K562 (cell line): ENCODE data around the gene GNA15. TPM values are rescaled to one million over a fixed set of nuclear protein-coding genes. Genes with fewer than 3 reads are reported as not detected.

Source experiments
- ATAC-seq: fragments of 200-7000 bp; cut with Tn5 transposase; 3 replicates; pipeline ENCODE4 v1.9.1; 2020; ENCODE audit warnings: moderate library complexity
- BruUV-seq: library from RNA; stranded (reverse); fragments of 400-500 nt; replicated peaks from 2 replicates; lab custom pipeline; 2021; lab: Mats Ljungman, UMichigan
- CTCF ChIA-PET: fragments of 300-600 bp; formaldehyde crosslinking; extraction: SDS; loops from one replicate; lab custom pipeline; 2021; ENCODE audit warnings: low intra/inter-chr PET ratio; lab: Yijun Ruan, JAX
- POLR2A ChIA-PET: fragments of 300-600, 350-650 bp; sonication (Branson Sonifier 250); formaldehyde crosslinking; extraction: SDS; loops from one replicate; lab custom pipeline; 2021; ENCODE audit warnings: antibody characterized with exemption, inconsistent platforms; lab: Yijun Ruan, JAX
- DNase-seq, 4 experiments: peaks; one replicate each; pipeline versions ENCODE4 v3.0.0 to v3.0.0-alpha.2; 2011 to 2018; ENCODE audit warnings: low spot score in 3 of 4, mixed read lengths in 3 of 4; ENCODE audit errors: extremely low read depth in 1 of 4
- FAIRE-seq: peaks from 2 replicates; lab custom pipeline; 2011; peaks lifted over from hg19 to GRCh38; lab: Jason Lieb, UNC
- H2AFZ ChIP-seq: 2 replicates; pipeline ENCODE4 v1.6.0; 2011; ENCODE audit warnings: low read depth, low read length, control low read depth, inconsistent platforms
- H3K27ac ChIP-seq: fragments of 200-600 bp; 3 replicates; pipeline ENCODE4 v1.8.0; 2011; ENCODE audit warnings: low read depth, mild to moderate bottlenecking, control low read depth, inconsistent platforms, low read length, moderate library complexity, mixed read lengths; ENCODE audit errors: extremely low read depth
- H3K27me3 ChIP-seq, 2 experiments: fragments of 300-600 bp in 1 of 2; 2 replicates in 1 of 2; 3 replicates in 1 of 2; pipeline versions ENCODE4 v1.6.0 to v1.8.0; 2011; ENCODE audit warnings: inconsistent platforms in 2 of 2, low read length in 2 of 2, mild to moderate bottlenecking in 1 of 2, mixed read lengths in 1 of 2, moderate library complexity in 1 of 2; ENCODE audit not compliant: control insufficient read depth in 2 of 2, insufficient read depth in 2 of 2
- H3K36me3 ChIP-seq: fragments of 300-600 bp; 3 replicates; pipeline ENCODE4 v1.8.0; 2011; ENCODE audit warnings: mild to moderate bottlenecking, low read length, inconsistent platforms; ENCODE audit not compliant: control insufficient read depth, insufficient read depth
- H3K4me1 ChIP-seq, 2 experiments: fragments of 200-600 bp in 1 of 2; replicated peaks in 1 of 2; 2 replicates in 1 of 2; 3 replicates in 1 of 2; pipeline versions ENCODE4 v1.5.1 to v1.8.0; 2011; ENCODE audit warnings: inconsistent platforms in 2 of 2, low read length in 2 of 2, mild to moderate bottlenecking in 1 of 2, mixed read lengths in 1 of 2, moderate library complexity in 1 of 2; ENCODE audit not compliant: control insufficient read depth in 2 of 2, insufficient read depth in 2 of 2
- H3K4me2 ChIP-seq: 2 replicates; pipeline ENCODE4 v1.6.1; 2011; ENCODE audit warnings: low read length, control low read depth, inconsistent platforms, mixed read lengths; ENCODE audit not compliant: insufficient read depth
- H3K4me3 ChIP-seq: fragments of 200-600 bp; sonication (generic), shearing (Covaris generic); 2 replicates; pipeline ENCODE4 v1.5.1; 2016; ENCODE audit warnings: control low read depth, inconsistent platforms
- H3K79me2 ChIP-seq: fragments of 200-600 bp; 3 replicates; pipeline ENCODE4 v1.8.0; 2011; ENCODE audit warnings: low read length, inconsistent platforms; ENCODE audit not compliant: control insufficient read depth, insufficient read depth
- H3K9ac ChIP-seq, 2 experiments: 2 replicates each; pipeline versions ENCODE4 v1.6.0 to v1.6.1; 2011; ENCODE audit warnings: low read depth in 2 of 2, low read length in 2 of 2, control low read depth in 1 of 2, inconsistent platforms in 1 of 2, mild to moderate bottlenecking in 1 of 2, mixed read lengths in 1 of 2; ENCODE audit not compliant: insufficient read depth in 1 of 2
- H3K9me1 ChIP-seq: one replicate; pipeline ENCODE4 v1.6.0; 2011; ENCODE audit warnings: inconsistent platforms, mild to moderate bottlenecking, low read length, moderate library complexity; ENCODE audit not compliant: control insufficient read depth, insufficient read depth
- H3K9me3 ChIP-seq: replicated peaks from 2 replicates; pipeline ENCODE4 v1.5.1; 2011; ENCODE audit warnings: low read depth, low read length, inconsistent platforms; ENCODE audit not compliant: control insufficient read depth, insufficient read depth
- H4K20me1 ChIP-seq: replicated peaks from 2 replicates; pipeline ENCODE4 v1.6.1; 2011; ENCODE audit warnings: low read length, inconsistent platforms, mixed read lengths; ENCODE audit not compliant: control insufficient read depth, insufficient read depth
- BRD9 ChIP-seq: fragments of 450-650 bp; IDR thresholded peaks from 2 replicates; pipeline ENCODE4 v1.6.1; 2018; ENCODE audit warnings: low read depth; ENCODE audit not compliant: partially characterized antibody
- GABPA ChIP-seq: fragments of 200-800 bp; sonication (Bioruptor generic); conservative IDR thresholded peaks from 2 replicates; pipeline ENCODE4 v1.6.1; 2016; ENCODE audit warnings: low read depth, missing genetic modification characterization, missing compliant biosample characterization
- KLF16 ChIP-seq: IDR thresholded peaks from 2 replicates; pipeline ENCODE4 v1.6.1; 2016; ENCODE audit warnings: antibody characterized with exemption
- MTA3 ChIP-seq: fragments of 450-650 bp; formaldehyde crosslinking; IDR thresholded peaks from 2 replicates; pipeline ENCODE4 v1.6.1; 2017; ENCODE audit warnings: mild to moderate bottlenecking, borderline replicate concordance
- NR0B1 ChIP-seq: fragments of 450-650 bp; IDR thresholded peaks from one replicate; pipeline ENCODE4 v1.6.1; 2018; ENCODE audit warnings: mild to moderate bottlenecking, moderate library complexity; ENCODE audit not compliant: partially characterized antibody
- RBM22 ChIP-seq: fragments of 200-400 bp; formaldehyde crosslinking; IDR thresholded peaks from 2 replicates; pipeline ENCODE4 v1.6.1; 2018; ENCODE audit warnings: low read length, low read depth; ENCODE audit not compliant: poor library complexity, severe bottlenecking
- SIN3B ChIP-seq: fragments of 450-650 bp; IDR thresholded peaks from 2 replicates; pipeline ENCODE4 v1.6.1; 2017; ENCODE audit warnings: low read depth, mild to moderate bottlenecking, moderate library complexity
- YBX1 ChIP-seq: fragments of 450-650 bp; IDR thresholded peaks from 2 replicates; pipeline ENCODE4 v1.7.1; 2016; ENCODE audit warnings: mild to moderate bottlenecking
- WGBS: fragments of 100-300 bp; shearing (Covaris generic); methylation state at CpG from one replicate; pipeline ENCODE4 v1.1.6; 2016; ENCODE audit warnings: low coverage, mixed read lengths; ENCODE audit not compliant: insufficient coverage; ENCODE audit errors: missing lambda C conversion rate; 5-methylcytosine and 5-hydroxymethylcytosine counted together
- in situ Hi-C: fragments of 300-500 bp; cut with MboI; formaldehyde crosslinking; loops from 4 replicates; pipeline ENCODE4 v1.15.0; 2018; ENCODE audit warnings: inconsistent platforms, mixed read lengths
- intact Hi-C: fragments of 100-400 bp; cut with micrococcal nuclease; formaldehyde crosslinking; loops from 2 replicates; pipeline ENCODE4 v1.14.2; 2022
- polyA plus RNA-seq, 8 experiments: library from polyadenylated mRNA; depleted of rRNA in 4 of 8; stranded (reverse) in 5 of 8; unstranded in 3 of 8; fragments of >200 nt; fragmentation: Nextera tagmentation in 2 of 8; fragmentation: Illumina TruSeq in 1 of 8; extraction: Ambion mirVana in 2 of 8; extraction: Trizol in 1 of 8; gene quantifications; 2 replicates each; pipeline versions ENCODE4 v1.2.1 to v1.2.3, GENCODE V29; 2011 to 2014; ENCODE audit warnings: inconsistent platforms in 1 of 8, missing spikeins in 1 of 8
- total RNA-seq, 7 experiments: library from RNA; depleted of rRNA in 6 of 7; stranded (reverse); fragments of >200 nt in 6 of 7; fragmentation: Illumina TruSeq in 2 of 7; extraction: Trizol in 2 of 7; gene quantifications; 2 replicates each; pipeline versions ENCODE4 v1.2.1 to v1.2.3, GENCODE V29; 2011 to 2021; ENCODE audit warnings: low replicate concordance in 1 of 7
- TF ChIP-seq, protein P1 (sequence below), 2 experiments: fragments of 250-450 bp in 1 of 2; fragments of 450-650 bp in 1 of 2; sonication (Bioruptor Pico) in 1 of 2; IDR thresholded peaks; 2 replicates each; pipeline versions ENCODE4 v1.6.1 to v1.8.0; 2016 to 2021; ENCODE audit warnings: mild to moderate bottlenecking in 2 of 2, moderate library complexity in 2 of 2, missing compliant biosample characterization in 1 of 2, missing genetic modification characterization in 1 of 2
- TF ChIP-seq, protein P2 (sequence below): sonication (generic); formaldehyde crosslinking; IDR thresholded peaks from 2 replicates; pipeline ENCODE4 v1.9.0; 2022; ENCODE audit warnings: mild to moderate bottlenecking, missing genetic modification reagents
- TF ChIP-seq, protein P3 (sequence below): fragments of 250-450 bp; sonication (Bioruptor Pico); IDR thresholded peaks from 2 replicates; pipeline ENCODE4 v1.6.1; 2021; ENCODE audit warnings: mild to moderate bottlenecking
- TF ChIP-seq, protein P4 (sequence below): fragments of 250-450 bp; sonication (Bioruptor Pico); IDR thresholded peaks from 2 replicates; pipeline ENCODE4 v1.5.1; 2021; ENCODE audit warnings: mild to moderate bottlenecking
- TF ChIP-seq, protein P5 (sequence below), 2 experiments: IDR thresholded peaks in 1 of 2; conservative IDR thresholded peaks in 1 of 2; 2 replicates each; pipeline ENCODE4 v1.6.1; 2016; ENCODE audit warnings: low read depth in 2 of 2, mild to moderate bottlenecking in 1 of 2, missing compliant biosample characterization in 1 of 2, missing genetic modification characterization in 1 of 2, moderate library complexity in 1 of 2

Gene GNA15
- total and polyA plus RNA-seq, 9 of the 15 experiments (the other 6 are each of a cell fraction or from before 2014, with no cell fraction given), result 0.03 to 0.24 (median 0.11) TPM; not detected in 1

GRCh38 chr19:3095441-3096191 lies 40.2 kb upstream of the GNA15 start:
- no peaks in the 10 kb centered on the region for H3K27me3 ChIP-seq
- no peak overlapping the region; the same call in 2 of the 3 replicates for H3K27ac ChIP-seq
- ChIA-PET POLR2A (interaction anchor here (0.6 to 1.1 kb wide), 3 partner anchors 10 to 56 kb away, joined by 3 read pairs; no protein-coding TSS in a partner anchor), CTCF (no interaction called here)
- H3K4me1 ChIP-seq, result peaks cover 17 to 68% of the 10 kb centered on the region in 2 experiments; a peak in 4 of 5 replicates
- H3K79me2 ChIP-seq, result peaks cover 62% of the 10 kb centered on the region
- 14% methylated on average over 14 of the region's 31 CpGs for WGBS
- H3K36me3 ChIP-seq, result peaks cover 3% of the 10 kb centered on the region; the same call in 1 of the 3 replicates
- peak overlapping the region; percentile 73 for H3K4me2 ChIP-seq
- ATAC-seq (peak; percentile 23), DNase-seq (peak in 2 of 4 experiments; percentile 40 to 68), FAIRE-seq (peak; percentile 61)
- in situ Hi-C loops (no loop called here), intact Hi-C loops (no loop called here)
- no TSS peak for BruUV-seq
- H3K9me3 ChIP-seq, result no peaks in the 10 kb centered on the region
- peak overlapping the region; percentile 72 to 99; a peak in 3 of 4 replicates for H3K9ac ChIP-seq
- peaks cover 3% of the 10 kb centered on the region for H3K9me1 ChIP-seq
- H2AFZ ChIP-seq, result no peak overlapping the region
- peaks cover 55% of the 10 kb centered on the region for H4K20me1 ChIP-seq
- peak overlapping the region; percentile 63 for H3K4me3 ChIP-seq
- TF ChIP-seq BRD9, result no peak
- TF ChIP-seq, protein P1, sequence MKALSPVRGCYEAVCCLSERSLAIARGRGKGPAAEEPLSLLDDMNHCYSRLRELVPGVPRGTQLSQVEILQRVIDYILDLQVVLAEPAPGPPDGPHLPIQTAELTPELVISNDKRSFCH (CRISPR knock-in tag; IDR thresholded peaks at IDR 0.05), result no peak
- TF ChIP-seq, protein P1 (tag; IDR thresholded peaks at IDR 0.05), result no peak
- no peak for TF ChIP-seq RBM22
- no peak for TF ChIP-seq MTA3
- TF ChIP-seq YBX1, result no peak
- TF ChIP-seq, protein P2, sequence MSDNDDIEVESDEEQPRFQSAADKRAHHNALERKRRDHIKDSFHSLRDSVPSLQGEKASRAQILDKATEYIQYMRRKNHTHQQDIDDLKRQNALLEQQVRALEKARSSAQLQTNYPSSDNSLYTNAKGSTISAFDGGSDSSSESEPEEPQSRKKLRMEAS (CRISPR knock-in tag), result no peak
- TF ChIP-seq, protein P3, sequence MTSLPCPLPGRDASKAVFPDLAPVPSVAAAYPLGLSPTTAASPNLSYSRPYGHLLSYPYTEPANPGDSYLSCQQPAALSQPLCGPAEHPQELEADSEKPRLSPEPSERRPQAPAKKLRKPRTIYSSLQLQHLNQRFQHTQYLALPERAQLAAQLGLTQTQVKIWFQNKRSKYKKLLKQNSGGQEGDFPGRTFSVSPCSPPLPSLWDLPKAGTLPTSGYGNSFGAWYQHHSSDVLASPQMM (CRISPR knock-in tag), result no peak
- no peak for TF ChIP-seq GABPA (tag)
- TF ChIP-seq SIN3B, result no peak
- TF ChIP-seq KLF16, result no peak
- TF ChIP-seq, protein P4, sequence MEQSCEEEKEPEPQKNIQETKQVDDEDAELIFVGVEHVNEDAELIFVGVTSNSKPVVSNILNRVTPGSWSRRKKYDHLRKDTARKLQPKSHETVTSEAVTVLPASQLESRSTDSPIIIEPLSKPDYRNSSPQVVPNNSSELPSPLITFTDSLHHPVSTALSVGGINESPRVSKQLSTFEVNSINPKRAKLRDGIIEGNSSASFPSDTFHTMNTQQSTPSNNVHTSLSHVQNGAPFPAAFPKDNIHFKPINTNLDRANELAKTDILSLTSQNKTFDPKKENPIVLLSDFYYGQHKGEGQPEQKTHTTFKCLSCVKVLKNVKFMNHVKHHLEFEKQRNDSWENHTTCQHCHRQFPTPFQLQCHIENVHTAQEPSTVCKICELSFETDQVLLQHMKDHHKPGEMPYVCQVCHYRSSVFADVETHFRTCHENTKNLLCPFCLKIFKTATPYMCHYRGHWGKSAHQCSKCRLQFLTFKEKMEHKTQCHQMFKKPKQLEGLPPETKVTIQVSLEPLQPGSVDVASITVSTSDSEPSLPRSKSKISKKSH (CRISPR knock-in tag), result no peak
- no peak for TF ChIP-seq NR0B1
- TF ChIP-seq, protein P5, sequence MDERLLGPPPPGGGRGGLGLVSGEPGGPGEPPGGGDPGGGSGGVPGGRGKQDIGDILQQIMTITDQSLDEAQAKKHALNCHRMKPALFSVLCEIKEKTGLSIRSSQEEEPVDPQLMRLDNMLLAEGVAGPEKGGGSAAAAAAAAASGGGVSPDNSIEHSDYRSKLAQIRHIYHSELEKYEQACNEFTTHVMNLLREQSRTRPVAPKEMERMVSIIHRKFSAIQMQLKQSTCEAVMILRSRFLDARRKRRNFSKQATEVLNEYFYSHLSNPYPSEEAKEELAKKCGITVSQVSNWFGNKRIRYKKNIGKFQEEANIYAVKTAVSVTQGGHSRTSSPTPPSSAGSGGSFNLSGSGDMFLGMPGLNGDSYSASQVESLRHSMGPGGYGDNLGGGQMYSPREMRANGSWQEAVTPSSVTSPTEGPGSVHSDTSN (CRISPR knock-in tag; IDR thresholded peaks at IDR 0.05; ENCODE audit: low read depth), result no peak
- TF ChIP-seq, protein P5 (tag; conservative IDR thresholded peaks at IDR 0.05; ENCODE audit: low read depth), result no peak
